ENCODE data around the gene CENPF.
"Not testable (repeated sequence)": the region's sequence is repeated elsewhere in the genome, so short reads cannot be mapped to it uniquely, and the experiment has no call there.

CENPF gene

GRCh38 chr1:214670098-214670497 lies 67.1 kb downstream of the CENPF start:
- TF ChIP-seq CTCF (IDR thresholded peaks at IDR 0.05; ENCODE audit: extremely low read depth, insufficient read depth, missing control alignments), result no peak
- in situ Hi-C loops (cut with MboI; ENCODE audit: low pct_unique_long_range_greater_than_20kb, low sequenced_read_pairs, unreplicated experiment), result loop anchor here (25.0 kb wide), 1 partner anchor 867 kb away; no protein-coding TSS in a partner anchor
- no peak for DNase-seq (ENCODE audit: low spot score)

GRCh38 chr1:214673029-214673428 lies 70.0 kb downstream of the CENPF start:
- in situ Hi-C loops (cut with MboI; ENCODE audit: low pct_unique_long_range_greater_than_20kb, low sequenced_read_pairs, unreplicated experiment), result loop anchor here (25.0 kb wide), 1 partner anchor 864 kb away; no protein-coding TSS in a partner anchor
- DNase-seq (ENCODE audit: low spot score), result not testable (repeated sequence)

DNA sequence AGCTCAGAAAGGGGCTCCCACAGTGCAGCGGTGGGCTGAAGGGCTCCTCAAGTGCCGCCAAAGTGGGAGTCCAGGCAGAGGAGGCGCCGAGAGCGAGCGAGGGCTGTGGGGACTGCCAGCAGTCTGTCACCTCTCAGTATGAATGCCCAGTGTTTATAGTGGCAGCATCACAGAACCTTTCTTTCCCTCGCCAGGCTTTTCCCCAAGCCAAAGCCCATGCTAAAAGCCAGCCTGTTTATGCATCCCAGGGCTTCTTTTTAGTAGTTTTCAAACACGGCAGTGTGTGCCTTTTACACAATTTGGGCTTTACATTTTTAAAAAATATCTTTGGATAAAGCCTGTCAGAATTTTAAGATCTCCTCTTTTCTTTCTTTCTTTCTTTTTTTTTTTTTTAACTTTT lies 70.6 kb downstream of the CENPF start:
- in situ Hi-C loops (cut with MboI; ENCODE audit: low pct_unique_long_range_greater_than_20kb, low sequenced_read_pairs, unreplicated experiment), result loop anchor here (25.0 kb wide), 1 partner anchor 864 kb away; no protein-coding TSS in a partner anchor
- DNase-seq (ENCODE audit: low spot score), result no peak
- no peak for TF ChIP-seq CTCF (IDR thresholded peaks at IDR 0.05; ENCODE audit: extremely low read depth, insufficient read depth, missing control alignments)

GRCh38 chr1:214675524-214675923 lies 72.5 kb downstream of the CENPF start:
- in situ Hi-C loops (cut with MboI; ENCODE audit: low pct_unique_long_range_greater_than_20kb, low sequenced_read_pairs, unreplicated experiment); DNase-seq (ENCODE audit: low spot score): not testable (repeated sequence)

- no peak for TF ChIP-seq CTCF (IDR thresholded peaks at IDR 0.05; ENCODE audit: extremely low read depth, insufficient read depth, missing control alignments)
- in situ Hi-C loops (cut with MboI; ENCODE audit: low pct_unique_long_range_greater_than_20kb, low sequenced_read_pairs, unreplicated experiment), result no loop called here
- no peak for DNase-seq (ENCODE audit: low spot score)
These were observed 73.8 kb downstream of the CENPF start for GRCh38 chr1:214676747-214677146.

DNA sequence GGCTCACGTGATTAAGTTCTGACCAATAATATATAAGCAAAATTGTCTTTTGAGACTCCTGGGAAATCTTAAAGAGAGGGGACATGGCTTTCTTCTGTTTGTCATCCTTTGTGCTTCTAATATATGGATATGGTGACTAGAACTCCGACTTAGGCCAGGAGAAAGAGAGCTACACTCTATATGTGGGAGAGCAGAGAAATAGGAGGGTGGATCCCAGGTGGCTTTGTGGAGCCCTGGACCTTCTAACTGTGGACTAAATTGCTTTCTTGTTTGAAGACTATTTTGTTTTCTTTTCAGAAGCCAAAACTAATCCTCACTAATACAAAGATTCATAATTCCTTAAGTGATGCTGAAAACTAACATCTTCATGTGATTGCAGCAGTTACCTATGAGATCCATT lies 75.0 kb downstream of the CENPF start:
- in situ Hi-C loops (cut with MboI; ENCODE audit: low pct_unique_long_range_greater_than_20kb, low sequenced_read_pairs, unreplicated experiment), result no loop called here
- no peak for TF ChIP-seq CTCF (IDR thresholded peaks at IDR 0.05; ENCODE audit: extremely low read depth, insufficient read depth, missing control alignments)
- no peak for DNase-seq (ENCODE audit: low spot score)

DNA sequence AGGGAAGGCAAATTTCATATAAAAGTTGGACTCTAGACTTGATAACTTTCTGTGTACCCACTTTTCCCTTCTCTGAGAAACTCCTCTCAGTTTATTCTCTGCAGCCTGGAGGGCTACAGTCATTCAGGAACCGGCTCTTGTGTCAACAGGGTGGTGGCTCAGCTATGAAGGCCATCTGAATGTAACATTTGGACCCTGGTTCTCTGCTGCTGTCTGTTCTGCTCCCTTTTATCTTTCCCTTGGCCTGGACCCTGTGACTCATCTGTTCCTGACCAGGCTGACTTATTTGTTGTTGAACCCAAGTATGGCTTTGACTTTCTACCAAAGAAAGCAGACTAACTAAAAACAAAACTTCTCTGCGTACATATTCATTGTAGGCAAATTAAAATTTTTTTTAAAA lies 75.4 kb downstream of the CENPF start:
- DNase-seq (ENCODE audit: low spot score), result no peak
- TF ChIP-seq CTCF (IDR thresholded peaks at IDR 0.05; ENCODE audit: extremely low read depth, insufficient read depth, missing control alignments), result no peak
- in situ Hi-C loops (cut with MboI; ENCODE audit: low pct_unique_long_range_greater_than_20kb, low sequenced_read_pairs, unreplicated experiment), result no loop called here

DNA sequence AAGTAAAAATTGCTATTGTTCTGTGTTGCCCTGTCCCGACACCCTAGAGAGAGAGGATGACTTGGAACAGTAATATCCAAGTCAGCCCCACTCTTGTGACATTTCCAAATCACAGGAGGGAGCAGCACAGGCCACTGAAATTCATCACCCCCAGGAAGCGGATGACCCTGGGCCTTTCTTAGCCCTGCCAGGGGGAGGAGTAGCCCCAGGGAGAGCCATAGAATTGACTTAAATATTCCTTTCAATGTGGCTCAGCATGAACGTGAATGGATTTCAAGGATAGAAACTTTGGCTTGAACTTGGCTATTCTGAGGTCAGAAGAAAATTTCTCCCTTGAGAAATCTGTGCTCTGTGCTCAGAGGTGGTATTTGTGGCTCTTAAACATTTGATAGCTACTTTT lies 80.6 kb downstream of the CENPF start:
- DNase-seq (ENCODE audit: low spot score), result no peak
- in situ Hi-C loops (cut with MboI; ENCODE audit: low pct_unique_long_range_greater_than_20kb, low sequenced_read_pairs, unreplicated experiment), result no loop called here
- TF ChIP-seq CTCF (IDR thresholded peaks at IDR 0.05; ENCODE audit: extremely low read depth, insufficient read depth, missing control alignments), result no peak

Data from GM13977 (cell line).